ENCODE measurements around the gene SEC61G.

SEC61G gene

GRCh38 chr7:54764861-54765260 is 5.8 kb upstream of the SEC61G start:
- no peak for DNase-seq (ENCODE audit: low spot score)

GRCh38 chr7:54757711-54758110 is 1.3 kb downstream of the SEC61G start:
- no peak for DNase-seq (ENCODE audit: low spot score)

GRCh38 chr7:54749200-54749599 is 9.8 kb downstream of the SEC61G start:
- no peak for DNase-seq (ENCODE audit: low spot score)

GRCh38 chr7:54747234-54747633 is 11.8 kb downstream of the SEC61G start:
- DNase-seq (ENCODE audit: low spot score) = no peak

GRCh38 chr7:54743580-54743979 is 15.4 kb downstream of the SEC61G start:
- DNase-seq (ENCODE audit: low spot score) = no peak

GRCh38 chr7:54738737-54739136 is 20.3 kb downstream of the SEC61G start:
- no peak for DNase-seq (ENCODE audit: low spot score)

- DNase-seq (ENCODE audit: low spot score) = no peak
These were observed 29.9 kb downstream of the SEC61G start for GRCh38 chr7:54729107-54729506.

DNA sequence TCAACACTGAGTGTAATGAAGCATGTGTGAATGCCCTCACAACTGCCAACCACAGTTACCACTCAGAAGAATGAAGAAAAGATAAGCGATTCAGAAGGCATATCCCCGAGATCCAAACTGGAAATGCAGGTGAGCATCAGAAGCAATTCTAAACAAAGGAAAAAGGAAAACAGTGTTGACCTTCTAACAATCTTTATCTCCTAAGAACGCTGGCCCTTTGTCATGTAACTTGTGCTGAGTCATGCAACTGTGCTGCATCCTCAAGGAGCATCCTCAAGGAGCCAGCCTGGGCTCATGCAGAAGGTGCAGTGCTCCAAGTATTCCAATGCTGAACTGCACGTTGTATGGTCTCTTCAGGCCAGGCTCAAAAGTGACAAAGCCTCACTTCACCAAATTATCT is 30.6 kb downstream of the SEC61G start:
- DNase-seq (ENCODE audit: low spot score) = no peak

DNA sequence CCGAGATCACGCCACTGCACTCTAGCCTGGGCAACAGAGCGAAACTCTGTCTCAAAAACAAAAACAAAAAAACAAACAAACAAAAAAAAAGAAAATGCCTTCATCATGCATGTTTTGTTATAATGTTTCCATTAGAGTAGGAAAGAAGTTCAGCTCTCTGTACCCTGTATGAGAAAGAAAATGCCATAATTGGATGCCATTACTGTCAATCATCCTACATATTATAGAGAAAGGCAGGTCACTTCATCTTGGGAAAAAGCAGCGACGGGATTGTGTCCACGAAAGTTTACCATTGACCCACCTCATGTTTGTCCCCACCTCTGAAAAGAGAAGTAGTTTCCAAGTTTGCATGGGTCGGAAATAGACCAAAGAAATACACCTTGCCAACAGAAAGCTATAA is 33.8 kb downstream of the SEC61G start:
- no peak for DNase-seq (ENCODE audit: low spot score)

DNA sequence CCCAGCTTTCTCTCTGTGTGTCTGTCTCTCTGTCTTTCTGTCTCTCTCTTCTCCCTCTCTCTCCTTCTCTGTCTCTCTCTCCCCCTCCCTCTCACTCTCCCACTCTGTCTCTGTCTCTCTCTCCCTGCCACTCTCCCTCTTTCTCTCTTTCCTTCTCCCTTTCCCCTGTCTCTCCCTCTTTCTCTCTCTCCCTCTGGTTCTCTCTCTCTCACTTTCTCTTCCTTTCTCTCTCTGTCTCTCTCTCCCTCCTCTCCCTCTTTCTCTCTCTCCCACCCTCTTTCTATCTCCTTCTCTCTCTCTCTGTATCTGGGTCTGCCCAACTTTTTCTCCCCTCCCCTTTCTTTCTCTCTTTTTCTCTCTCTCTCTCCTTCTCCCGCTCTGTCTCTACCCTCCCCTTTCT is 36.5 kb downstream of the SEC61G start:
- no peak for DNase-seq (ENCODE audit: low spot score)

DNA sequence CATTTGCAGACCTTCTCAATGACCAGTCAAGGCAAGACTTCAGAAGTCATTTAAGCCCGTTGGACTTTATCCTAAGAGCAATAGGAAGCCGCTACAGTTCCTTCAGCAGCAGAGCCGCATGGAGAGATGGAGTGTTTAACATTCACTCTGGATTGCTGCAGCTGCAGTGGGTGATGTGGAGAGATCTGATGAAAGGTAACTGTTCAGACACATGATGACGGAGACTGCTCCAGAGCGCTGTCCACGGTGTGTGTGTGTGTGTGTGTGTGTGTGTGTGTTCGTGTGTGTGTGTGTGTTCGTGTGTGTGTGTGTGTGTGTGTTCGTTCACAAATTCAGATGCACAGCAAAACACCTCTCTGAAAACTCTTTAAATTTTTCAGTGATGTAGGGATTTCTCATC is 37.0 kb downstream of the SEC61G start:
- DNase-seq (ENCODE audit: low spot score) = no peak

DNA sequence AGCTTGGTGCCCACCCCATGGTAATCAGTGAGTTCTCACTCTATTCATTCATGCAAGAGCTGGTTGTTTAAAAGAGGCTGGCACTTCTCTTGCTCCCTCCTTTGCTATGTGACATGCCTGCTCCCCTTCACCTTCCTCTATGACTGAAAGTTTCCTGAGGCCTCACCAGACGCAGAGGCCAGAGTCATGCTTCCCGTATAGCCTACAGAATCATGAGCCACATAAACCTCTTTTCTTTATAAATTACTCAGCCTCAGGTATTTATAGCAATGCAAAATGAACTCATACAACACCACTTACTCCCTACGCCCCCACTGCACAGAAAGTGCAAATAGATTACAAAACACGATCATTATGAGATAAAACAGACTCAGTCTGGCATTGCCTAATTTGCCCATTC is 39.0 kb downstream of the SEC61G start:
- DNase-seq (ENCODE audit: low spot score) = no peak

- no peak for DNase-seq (ENCODE audit: low spot score)
These were observed 39.6 kb downstream of the SEC61G start for GRCh38 chr7:54719425-54719824.

- no peak for DNase-seq (ENCODE audit: low spot score)
These were observed 46.2 kb downstream of the SEC61G start for GRCh38 chr7:54712820-54713219.

DNA sequence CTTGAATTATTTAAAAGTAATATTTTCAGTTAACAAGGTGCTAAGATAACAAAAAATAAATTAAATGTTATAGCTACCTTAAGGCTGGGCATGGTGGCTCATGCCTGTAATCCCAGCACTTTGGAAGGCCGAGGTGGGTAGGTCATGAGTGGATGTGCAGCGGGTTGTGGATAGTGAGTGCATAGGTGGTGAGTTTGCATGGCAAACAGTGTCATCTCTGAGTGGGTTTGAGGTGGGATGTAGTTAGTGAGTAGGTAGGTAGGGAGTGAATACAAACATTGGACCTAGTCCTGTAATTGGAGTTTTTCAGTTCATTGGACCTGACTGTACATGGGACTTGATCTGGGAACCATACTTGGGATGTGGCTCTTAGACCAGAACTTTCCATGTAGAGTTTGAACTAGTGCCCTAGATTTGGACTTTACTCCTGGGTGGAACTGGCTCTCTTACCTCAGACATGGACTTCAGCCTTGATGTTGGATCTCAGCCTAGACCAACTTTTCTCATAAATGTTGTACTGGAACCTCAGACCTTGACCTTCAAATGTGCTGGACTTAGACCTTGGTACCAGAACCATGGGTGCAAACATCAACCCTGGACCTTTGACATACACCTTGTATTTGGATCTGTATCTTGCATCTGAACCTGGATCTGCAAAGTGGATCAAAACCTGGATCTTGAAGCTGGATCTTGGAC is 47.0 kb downstream of the SEC61G start:
- no peak for DNase-seq (ENCODE audit: low spot score)

GRCh38 chr7:54709283-54709682 is 49.7 kb downstream of the SEC61G start:
- no peak for DNase-seq (ENCODE audit: low spot score)

DNA sequence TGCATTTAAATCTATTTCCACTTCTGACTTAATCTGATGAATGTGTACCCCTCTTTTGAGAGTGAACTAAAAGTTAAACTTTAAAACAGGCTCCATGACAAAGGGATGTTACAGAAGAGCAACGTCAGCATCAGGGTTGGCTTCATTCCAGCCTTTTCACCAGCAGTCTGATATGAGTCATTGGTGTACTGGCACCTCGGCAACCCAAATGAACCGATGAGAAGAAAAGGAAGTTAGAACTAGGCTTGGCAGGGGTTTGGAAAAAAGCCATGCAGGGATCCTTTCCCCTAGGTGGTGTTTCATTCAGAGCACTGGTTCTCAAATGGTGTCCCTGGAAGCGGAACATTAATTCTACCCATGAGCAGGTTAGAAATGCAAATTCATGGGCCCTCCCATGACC is 53.6 kb downstream of the SEC61G start:
- no peak for DNase-seq (ENCODE audit: low spot score)

DNA sequence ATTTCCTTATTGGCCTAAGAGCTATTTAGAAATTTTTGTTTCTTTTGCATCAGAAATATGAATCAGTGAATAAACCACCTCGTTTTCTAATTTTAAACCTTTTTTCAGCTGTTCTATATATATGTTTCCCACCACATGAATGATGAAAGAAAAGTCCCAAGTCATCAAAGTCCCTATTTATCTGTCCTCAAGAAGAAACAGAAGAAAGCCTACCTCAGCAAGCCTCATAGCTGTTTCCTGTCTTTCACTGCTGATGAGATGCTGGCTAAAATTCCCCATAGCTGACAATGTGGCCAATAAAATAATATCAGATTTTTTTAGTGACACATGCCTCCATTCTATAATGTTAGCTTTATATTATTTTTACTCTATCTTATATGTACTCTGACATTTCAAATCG is 54.2 kb downstream of the SEC61G start:
- DNase-seq (ENCODE audit: low spot score) = no peak
